Measurements from ENCODE around the gene TTLL8. TPM values are rescaled to one million over a fixed set of nuclear protein-coding genes. Genes with fewer than 3 reads are reported as not detected.

The TTLL8 gene
- total and polyA plus RNA-seq, 2 donors (not counting 1 experiment from before 2014, with no cell fraction given): not detected

- H3K4me2 ChIP-seq (ENCODE audit: extremely low read depth, insufficient read depth, low read length): no peak overlapping the region
Observed at GRCh38 chr22:50098052-50098451, 40.0 kb upstream of the TTLL8 start.

GRCh38 chr22:50092342-50092741 is 34.2 kb upstream of the TTLL8 start:
- no peak overlapping the region for H2AFZ ChIP-seq (ENCODE audit: low read length)
- no peaks in the 10 kb centered on the region for H3K4me1 ChIP-seq (ENCODE audit: control insufficient read depth, extremely low read depth, insufficient read depth, low read length)
- H3K27me3 ChIP-seq (ENCODE audit: control insufficient read depth, insufficient read depth, low read length): no peaks in the 10 kb centered on the region
- H3K9me3 ChIP-seq (ENCODE audit: control insufficient read depth, insufficient read depth, low read depth, low read length): no peaks in the 10 kb centered on the region
- no peaks in the 10 kb centered on the region for H3K79me2 ChIP-seq (ENCODE audit: control insufficient read depth, insufficient read depth, low read length)
- H3K4me2 ChIP-seq (ENCODE audit: extremely low read depth, insufficient read depth, low read length): no peak overlapping the region
- no peaks in the 10 kb centered on the region for H4K20me1 ChIP-seq (ENCODE audit: control insufficient read depth, extremely low read depth, insufficient read depth, low read length)
- DNase-seq (ENCODE audit: low read depth in 2 of 2): no peak
- no peak for TF ChIP-seq CTCF (conservative IDR thresholded peaks at IDR 0.05 in 1 of 2, IDR thresholded peaks at IDR 0.05 in 1 of 2; ENCODE audit: low read depth in 1 of 2, low read length in 2 of 2)
- no peak for TF ChIP-seq EZH2 (IDR thresholded peaks at IDR 0.05; ENCODE audit: low read length, missing control alignments)
- H3K4me3 ChIP-seq (replicated peaks in 1 of 4; ENCODE audit: control extremely low read depth in 1 of 4, insufficient read depth in 1 of 4, low read depth in 3 of 4, low read length in 4 of 4): no peak overlapping the region
- no peak overlapping the region for H3K9ac ChIP-seq (ENCODE audit: insufficient read depth, low read length)
- H3K27ac ChIP-seq (ENCODE audit: insufficient read depth, low read length): no peak overlapping the region
- no peaks in the 10 kb centered on the region for H3K36me3 ChIP-seq (ENCODE audit: control insufficient read depth, insufficient read depth, low read length)

More at GRCh38 chr22:50098052-50098451, 40.0 kb upstream of the TTLL8 start:
- no peak overlapping the region for H3K27ac ChIP-seq (ENCODE audit: insufficient read depth, low read length)
- no peak overlapping the region for H3K4me3 ChIP-seq (replicated peaks in 1 of 4; ENCODE audit: control extremely low read depth in 1 of 4, insufficient read depth in 1 of 4, low read depth in 3 of 4, low read length in 4 of 4)
- H3K36me3 ChIP-seq (ENCODE audit: control insufficient read depth, insufficient read depth, low read length): no peaks in the 10 kb centered on the region
- H4K20me1 ChIP-seq (ENCODE audit: control insufficient read depth, extremely low read depth, insufficient read depth, low read length): no peaks in the 10 kb centered on the region
- H2AFZ ChIP-seq (ENCODE audit: low read length): no peak overlapping the region
- no peak overlapping the region for H3K9ac ChIP-seq (ENCODE audit: insufficient read depth, low read length)
- no peaks in the 10 kb centered on the region for H3K4me1 ChIP-seq (ENCODE audit: control insufficient read depth, extremely low read depth, insufficient read depth, low read length)
- no peak for DNase-seq (ENCODE audit: low read depth in 2 of 2)
- no peak for TF ChIP-seq EZH2 (IDR thresholded peaks at IDR 0.05; ENCODE audit: low read length, missing control alignments)
- TF ChIP-seq CTCF (conservative IDR thresholded peaks at IDR 0.05 in 1 of 2, IDR thresholded peaks at IDR 0.05 in 1 of 2; ENCODE audit: low read depth in 1 of 2, low read length in 2 of 2): no peak
- H3K27me3 ChIP-seq (ENCODE audit: control insufficient read depth, insufficient read depth, low read length): peaks cover under 1% of the 10 kb centered on the region
- H3K9me3 ChIP-seq (ENCODE audit: control insufficient read depth, insufficient read depth, low read depth, low read length): no peaks in the 10 kb centered on the region
- no peaks in the 10 kb centered on the region for H3K79me2 ChIP-seq (ENCODE audit: control insufficient read depth, insufficient read depth, low read length)

DNA sequence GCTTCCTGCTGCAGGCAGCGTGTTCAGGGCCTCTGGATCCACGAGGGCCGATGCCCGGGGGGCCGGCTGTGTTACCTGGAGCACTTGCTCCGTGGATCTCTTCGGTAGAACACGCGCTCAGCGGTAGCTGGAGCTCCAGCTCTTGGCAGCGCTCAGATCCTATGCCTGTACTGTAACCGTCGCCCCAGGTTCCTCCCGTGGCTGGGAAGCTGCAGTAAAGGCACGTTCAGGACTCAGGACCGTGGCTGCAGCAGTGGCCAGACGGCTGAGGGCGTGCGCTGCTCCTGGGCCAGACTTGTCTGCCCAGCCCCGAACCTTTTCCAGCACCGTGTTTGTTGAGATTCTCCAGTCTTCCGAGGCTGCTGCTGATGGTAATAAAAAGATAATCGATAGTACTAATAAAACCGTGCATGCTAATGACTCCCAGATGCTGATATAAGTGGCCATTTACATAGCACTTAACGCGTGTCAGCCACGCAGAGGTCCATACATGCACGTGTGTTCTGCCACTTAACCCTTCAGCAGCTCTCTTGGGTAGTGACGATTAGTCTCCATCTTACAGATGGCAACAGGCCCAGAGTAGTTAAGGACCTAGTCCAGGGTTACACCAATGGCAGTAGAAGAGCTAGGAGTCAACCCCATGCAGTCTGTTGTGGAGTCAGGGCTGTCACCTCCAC is 33.1 kb upstream of the TTLL8 start:
- Histone ChIP-seq H3K4me3 (replicated peaks in 1 of 4; ENCODE audit: control extremely low read depth in 1 of 4, insufficient read depth in 1 of 4, low read depth in 3 of 4, low read length in 4 of 4) (no peak overlapping the region), H3K36me3 (ENCODE audit: control insufficient read depth, insufficient read depth, low read length) (no peaks in the 10 kb centered on the region), H2AFZ (ENCODE audit: low read length) (no peak overlapping the region), H3K9me3 (ENCODE audit: control insufficient read depth, insufficient read depth, low read depth, low read length) (no peaks in the 10 kb centered on the region), H3K27ac (ENCODE audit: insufficient read depth, low read length) (no peak overlapping the region), H3K4me1 (ENCODE audit: control insufficient read depth, extremely low read depth, insufficient read depth, low read length) (no peaks in the 10 kb centered on the region), H3K4me2 (ENCODE audit: extremely low read depth, insufficient read depth, low read length) (no peak overlapping the region), H3K79me2 (ENCODE audit: control insufficient read depth, insufficient read depth, low read length) (no peaks in the 10 kb centered on the region), H3K9ac (ENCODE audit: insufficient read depth, low read length) (no peak overlapping the region), H3K27me3 (ENCODE audit: control insufficient read depth, insufficient read depth, low read length) (no peaks in the 10 kb centered on the region), H4K20me1 (ENCODE audit: control insufficient read depth, extremely low read depth, insufficient read depth, low read length) (no peaks in the 10 kb centered on the region)
- no peak for DNase-seq (ENCODE audit: low read depth in 2 of 2)
- no peak for TF ChIP-seq CTCF (conservative IDR thresholded peaks at IDR 0.05 in 1 of 2, IDR thresholded peaks at IDR 0.05 in 1 of 2; ENCODE audit: low read depth in 1 of 2, low read length in 2 of 2)
- TF ChIP-seq EZH2 (IDR thresholded peaks at IDR 0.05; ENCODE audit: low read length, missing control alignments): no peak

Measured in fibroblast of lung (primary cell).